GM23338 (cell line): Measurements from ENCODE around the gene NCAPG. TPM values are rescaled to one million over a fixed set of nuclear protein-coding genes. Genes with fewer than 3 reads are reported as not detected.

ENCODE experiments used
- ATAC-seq: fragments of 200-7000 bp; cut with Tn5 transposase; 3 replicates; pipeline ENCODE4 v1.9.1; 2020
- DNase-seq: peaks from one replicate; pipeline ENCODE4 v3.0.0-alpha.2; 2015; ENCODE audit warnings: low spot score
- H2AFZ ChIP-seq: fragments of 200-600 bp; sonication (generic); 2 replicates; pipeline ENCODE4 v1.8.0; 2016; ENCODE audit warnings: antibody characterized with exemption, mild to moderate bottlenecking, moderate library complexity
- H3F3A ChIP-seq: fragments of 200-600 bp; sonication (generic); replicated peaks from 2 replicates; pipeline ENCODE4 v1.8.0; 2017; ENCODE audit warnings: antibody characterized with exemption, mixed run types, low read depth
- H3K27ac ChIP-seq: fragments of 200-600 bp; sonication (generic); 2 replicates; pipeline ENCODE4 v1.6.1; 2016; ENCODE audit warnings: low read depth
- H3K27me3 ChIP-seq: fragments of 200-600 bp; sonication (generic); 2 replicates; pipeline ENCODE4 v1.8.0; 2016; ENCODE audit warnings: mild to moderate bottlenecking, mixed run types, moderate library complexity; ENCODE audit not compliant: insufficient read depth
- H3K36me3 ChIP-seq: fragments of 200-600 bp; sonication (generic); 2 replicates; pipeline ENCODE4 v1.8.0; 2016; ENCODE audit warnings: mild to moderate bottlenecking; ENCODE audit not compliant: insufficient read depth
- H3K4me1 ChIP-seq: fragments of 200-600 bp; sonication (generic); 2 replicates; pipeline ENCODE4 v1.8.0; 2016; ENCODE audit warnings: mild to moderate bottlenecking, moderate library complexity; ENCODE audit not compliant: insufficient read depth
- H3K4me2 ChIP-seq: fragments of 200-600 bp; sonication (generic); 2 replicates; pipeline ENCODE4 v1.7.1; 2017; ENCODE audit warnings: mixed run types
- H3K4me3 ChIP-seq: fragments of 200-600 bp; sonication (generic); 2 replicates; pipeline ENCODE4 v1.6.1; 2016; ENCODE audit warnings: mixed run types
- H3K79me2 ChIP-seq: fragments of 200-600 bp; sonication (generic); replicated peaks from 2 replicates; pipeline ENCODE4 v1.8.0; 2017; ENCODE audit warnings: mild to moderate bottlenecking; ENCODE audit not compliant: insufficient read depth
- H3K9me2 ChIP-seq: fragments of 200-600 bp; sonication (generic); 2 replicates; pipeline ENCODE4 v1.8.0; 2017; ENCODE audit not compliant: insufficient read depth
- H4K20me1 ChIP-seq: fragments of 200-600 bp; sonication (generic); replicated peaks from 2 replicates; pipeline ENCODE4 v1.8.0; 2017; ENCODE audit warnings: mild to moderate bottlenecking; ENCODE audit not compliant: insufficient read depth
- H3K27ac Mint-ChIP-seq: 2 replicates; pipeline ENCODE4 v1.8.0; 2020; ENCODE audit warnings: inconsistent platforms, mild to moderate bottlenecking, moderate library complexity, mixed read lengths
- H3K27me3 Mint-ChIP-seq: 3 replicates; pipeline ENCODE4 v1.8.0; 2022; ENCODE audit warnings: low read depth, mild to moderate bottlenecking, moderate library complexity, mixed read lengths, inconsistent platforms; ENCODE audit not compliant: insufficient read depth, poor library complexity
- H3K36me3 Mint-ChIP-seq: 3 replicates; pipeline ENCODE4 v1.8.0; 2021; ENCODE audit warnings: low read depth, mild to moderate bottlenecking, inconsistent platforms, moderate library complexity, mixed read lengths
- H3K4me1 Mint-ChIP-seq: 3 replicates; pipeline ENCODE4 v1.8.0; 2020; ENCODE audit warnings: mild to moderate bottlenecking, inconsistent platforms, mixed read lengths
- H3K4me3 Mint-ChIP-seq: 3 replicates; pipeline ENCODE4 v1.8.0; 2021; ENCODE audit warnings: moderate library complexity, mild to moderate bottlenecking, inconsistent platforms, mixed read lengths
- H3K9me3 Mint-ChIP-seq: 3 replicates; pipeline ENCODE4 v1.8.0; 2020; ENCODE audit warnings: moderate library complexity, mild to moderate bottlenecking, inconsistent platforms, mixed read lengths
- CREB1 ChIP-seq: fragments of 250-450 bp; sonication (Bioruptor Pico); IDR thresholded peaks from 2 replicates; pipeline ENCODE4 v1.5.0; 2020; ENCODE audit warnings: low read depth, mild to moderate bottlenecking, moderate library complexity
- CTCF ChIP-seq, 2 experiments: fragments of 200-600 bp in 1 of 2; sonication (generic) in 1 of 2; conservative IDR thresholded peaks; 2 replicates each; pipeline versions ENCODE4 v1.5.1 to v1.6.1; 2016 to 2017; ENCODE audit warnings: antibody characterized with exemption in 2 of 2, low read depth in 2 of 2, mild to moderate bottlenecking in 2 of 2, moderate library complexity in 1 of 2
- ETS1 ChIP-seq: IDR thresholded peaks from 2 replicates; pipeline ENCODE4 v1.6.1; 2016; ENCODE audit warnings: antibody characterized with exemption
- POLR2AphosphoS5 ChIP-seq: IDR thresholded peaks from 2 replicates; pipeline ENCODE4 v1.6.1; 2016; ENCODE audit warnings: antibody characterized with exemption, low read depth
- ZNF114 ChIP-seq: fragments of 250-450 bp; sonication (Bioruptor Pico); IDR thresholded peaks from 2 replicates; pipeline ENCODE4 v1.5.0; 2020; ENCODE audit warnings: mild to moderate bottlenecking, moderate library complexity
- ZNF462 ChIP-seq: fragments of 250-450 bp; sonication (Bioruptor Pico); IDR thresholded peaks from 2 replicates; pipeline ENCODE4 v1.5.0; 2020; ENCODE audit warnings: mild to moderate bottlenecking, moderate library complexity
- polyA plus RNA-seq: library from polyadenylated mRNA; unstranded; fragments of >200 nt; fragmentation: Nextera tagmentation; extraction: Ambion mirVana; gene quantifications from 2 replicates; pipeline ENCODE4 v1.2.1, GENCODE V29; 2016
- total RNA-seq: library from RNA; depleted of rRNA; stranded (reverse); fragments of >200 nt; shearing (Covaris generic); gene quantifications from 2 replicates; pipeline ENCODE4 v1.2.3, GENCODE V29; 2014

The NCAPG gene
- total and polyA plus RNA-seq, 2 experiments from 2014 or later: 24.4 to 45.8 TPM

- H3K36me3 Mint-ChIP-seq: peaks cover 49% of the 10 kb centered on the region
- H3K27ac Mint-ChIP-seq: no peak overlapping the region; the same call in 1 of the 2 replicates
- no peak overlapping the region for H2AFZ ChIP-seq
These were observed 3.4 kb downstream of the NCAPG start for GRCh38 chr4:17814140-17814539.

GRCh38 chr4:17816142-17816541, 5.4 kb downstream of the NCAPG start:
- DNase-seq: no peak
- H3K27ac Mint-ChIP-seq: no peak overlapping the region
- H3K27me3 ChIP-seq: no peaks in the 10 kb centered on the region
- H2AFZ ChIP-seq: no peak overlapping the region
- H3K36me3 Mint-ChIP-seq: peaks cover 54% of the 10 kb centered on the region
- peaks cover 10% of the 10 kb centered on the region for H3K4me1 Mint-ChIP-seq
- H4K20me1 ChIP-seq: no peaks in the 10 kb centered on the region; the same call in none of the 2 replicates
- H3F3A ChIP-seq: no peaks in the 10 kb centered on the region
- no peaks in the 10 kb centered on the region for H3K9me2 ChIP-seq
- peaks cover 72% of the 10 kb centered on the region for H3K79me2 ChIP-seq
- no peak overlapping the region for H3K4me3 Mint-ChIP-seq
- H3K36me3 ChIP-seq: peaks cover 19% of the 10 kb centered on the region; the same call in 1 of the 2 replicates
- no peaks in the 10 kb centered on the region for H3K9me3 Mint-ChIP-seq
- ATAC-seq: no peak
- H3K27me3 Mint-ChIP-seq: no peaks in the 10 kb centered on the region
- H3K27ac ChIP-seq: no peak overlapping the region
- no peak overlapping the region for H3K4me2 ChIP-seq
- peaks cover 6% of the 10 kb centered on the region; the same call in 1 of the 2 replicates for H3K4me1 ChIP-seq
- H3K4me3 ChIP-seq: no peak overlapping the region
- no peak for TF ChIP-seq CTCF (conservative IDR thresholded peaks at IDR 0.05; ENCODE audit: low read depth in 2 of 2)
- no peak for TF ChIP-seq ETS1
- no peak for TF ChIP-seq ZNF114 (CRISPR knock-in tag)
- no peak for TF ChIP-seq CREB1 (CRISPR knock-in tag)
- TF ChIP-seq ZNF462: no peak
- no peak for TF ChIP-seq POLR2AphosphoS5

More at GRCh38 chr4:17814140-17814539, 3.4 kb downstream of the NCAPG start:
- H3K4me1 ChIP-seq: peaks cover 8% of the 10 kb centered on the region; the same call in 1 of the 2 replicates
- H3K4me3 ChIP-seq: no peak overlapping the region
- DNase-seq: no peak
- H3K4me3 Mint-ChIP-seq: no peak overlapping the region
- peaks cover 10% of the 10 kb centered on the region for H3K4me1 Mint-ChIP-seq
- H3K27ac ChIP-seq: no peak overlapping the region
- H3K79me2 ChIP-seq: peaks cover 83% of the 10 kb centered on the region
- peaks cover 8% of the 10 kb centered on the region for H4K20me1 ChIP-seq
- no peak overlapping the region for H3K4me2 ChIP-seq
- ATAC-seq: no peak
- TF ChIP-seq ZNF114 (CRISPR knock-in tag) (no peak), ETS1 (no peak)
- no peaks in the 10 kb centered on the region for H3K27me3 Mint-ChIP-seq
- H3K9me3 Mint-ChIP-seq: no peaks in the 10 kb centered on the region
- no peaks in the 10 kb centered on the region for H3F3A ChIP-seq
- no peaks in the 10 kb centered on the region for H3K27me3 ChIP-seq
- no peaks in the 10 kb centered on the region for H3K9me2 ChIP-seq
- H3K36me3 ChIP-seq: peaks cover 19% of the 10 kb centered on the region; the same call in 1 of the 2 replicates
